Omental fat pad (tissue), 4 donors: ENCODE data around the gene CASS4. TPM values are rescaled to one million over a fixed set of nuclear protein-coding genes. Genes with fewer than 3 reads are reported as not detected.

Experiments
- ATAC-seq: fragments of 150-250 bp; one replicate; pipeline ENCODE4 v1.9.1; 2016; ENCODE audit warnings: mild to moderate bottlenecking, moderate library complexity; ENCODE audit not compliant: low FRiP score
- DNase-seq: peaks from one replicate; pipeline ENCODE4 v3.0.0-alpha.2; 2019; ENCODE audit warnings: low spot score
- total RNA-seq, 4 donors: library from RNA; depleted of rRNA; stranded (reverse); fragments of >200 nt; gene quantifications; one replicate each; pipeline ENCODE4 v1.1.0, GENCODE V29; 2016
- TF ChIP-seq, protein P1 (sequence below), 3 donors: fragments of 450-650 bp; IDR thresholded peaks; one replicate each; pipeline ENCODE4 v1.5.1; 2016 to 2017; ENCODE audit warnings: antibody characterized with exemption in 3 of 3, mild to moderate bottlenecking in 3 of 3, moderate library complexity in 2 of 3

CASS4 gene
- total RNA-seq, 4 donors from 2014 or later, result 3.5 to 10.6 (median 6.0) TPM

DNA sequence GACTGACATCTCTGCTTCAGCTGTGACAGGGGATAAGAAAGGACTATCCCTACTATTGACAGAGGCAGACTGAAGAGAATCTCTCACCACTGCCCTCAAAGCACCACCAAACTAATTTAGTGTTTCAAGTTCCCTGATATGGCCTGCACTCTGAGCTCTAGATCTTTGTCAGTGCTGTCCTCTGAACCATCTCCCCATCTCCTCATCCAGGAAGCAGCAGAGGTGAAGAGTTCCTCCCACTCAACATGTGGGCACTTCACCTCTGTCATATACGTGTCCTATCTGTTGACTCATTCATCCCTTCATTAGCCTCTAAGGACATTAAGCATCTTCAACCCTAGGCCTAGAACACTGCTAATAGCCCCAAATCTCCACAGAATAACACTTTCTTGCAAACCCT, 39.2 kb upstream of the CASS4 start:
- DNase-seq (no peak), ATAC-seq (no peak)
- TF ChIP-seq, protein P1, sequence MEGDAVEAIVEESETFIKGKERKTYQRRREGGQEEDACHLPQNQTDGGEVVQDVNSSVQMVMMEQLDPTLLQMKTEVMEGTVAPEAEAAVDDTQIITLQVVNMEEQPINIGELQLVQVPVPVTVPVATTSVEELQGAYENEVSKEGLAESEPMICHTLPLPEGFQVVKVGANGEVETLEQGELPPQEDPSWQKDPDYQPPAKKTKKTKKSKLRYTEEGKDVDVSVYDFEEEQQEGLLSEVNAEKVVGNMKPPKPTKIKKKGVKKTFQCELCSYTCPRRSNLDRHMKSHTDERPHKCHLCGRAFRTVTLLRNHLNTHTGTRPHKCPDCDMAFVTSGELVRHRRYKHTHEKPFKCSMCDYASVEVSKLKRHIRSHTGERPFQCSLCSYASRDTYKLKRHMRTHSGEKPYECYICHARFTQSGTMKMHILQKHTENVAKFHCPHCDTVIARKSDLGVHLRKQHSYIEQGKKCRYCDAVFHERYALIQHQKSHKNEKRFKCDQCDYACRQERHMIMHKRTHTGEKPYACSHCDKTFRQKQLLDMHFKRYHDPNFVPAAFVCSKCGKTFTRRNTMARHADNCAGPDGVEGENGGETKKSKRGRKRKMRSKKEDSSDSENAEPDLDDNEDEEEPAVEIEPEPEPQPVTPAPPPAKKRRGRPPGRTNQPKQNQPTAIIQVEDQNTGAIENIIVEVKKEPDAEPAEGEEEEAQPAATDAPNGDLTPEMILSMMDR (IDR thresholded peaks at IDR 0.05), result no peak

DNA sequence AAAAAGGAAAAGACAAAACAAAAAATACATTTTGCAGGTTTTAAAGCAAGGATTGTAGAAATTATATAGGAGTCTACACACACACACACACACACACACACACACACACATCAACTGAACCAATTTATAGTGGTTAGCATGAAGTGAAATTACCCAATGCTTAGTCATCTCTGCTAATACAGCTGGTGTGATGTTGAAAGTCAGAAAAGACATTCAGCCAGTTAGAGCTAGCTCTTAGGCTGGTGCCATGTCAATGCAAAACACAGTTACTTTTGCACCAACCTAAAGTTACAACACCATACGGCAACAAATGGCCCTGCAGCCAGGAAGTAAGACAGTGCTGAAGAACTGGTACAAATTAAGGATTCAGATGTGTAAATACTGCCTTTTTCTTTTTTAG, 38.1 kb upstream of the CASS4 start:
- no peak for DNase-seq
- ATAC-seq, result no peak

DNA sequence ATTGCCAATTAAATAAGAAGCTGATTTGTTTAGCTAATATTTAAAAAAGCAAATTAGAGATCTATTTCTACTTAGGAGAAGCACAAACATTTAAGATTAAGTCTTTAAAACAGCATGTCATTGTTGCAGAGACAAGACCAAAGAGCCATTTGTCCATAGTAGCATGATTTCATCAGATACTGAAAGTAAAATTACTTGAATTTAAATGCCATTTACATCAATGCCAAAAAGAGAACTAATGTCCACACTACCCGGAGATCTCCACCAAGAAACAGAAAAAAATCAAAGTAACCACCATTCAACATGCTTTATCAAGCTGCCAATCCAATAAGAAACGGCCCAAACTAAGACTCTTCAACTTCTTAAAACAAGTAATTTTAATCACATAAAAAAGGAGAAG, 35.7 kb upstream of the CASS4 start:
- ATAC-seq (no peak), DNase-seq (no peak)
- TF ChIP-seq, protein P1 (IDR thresholded peaks at IDR 0.05), result no peak

More for the DNA sequence above, 38.1 kb upstream of the CASS4 start:
- TF ChIP-seq, protein P1 (IDR thresholded peaks at IDR 0.05), result no peak

DNA sequence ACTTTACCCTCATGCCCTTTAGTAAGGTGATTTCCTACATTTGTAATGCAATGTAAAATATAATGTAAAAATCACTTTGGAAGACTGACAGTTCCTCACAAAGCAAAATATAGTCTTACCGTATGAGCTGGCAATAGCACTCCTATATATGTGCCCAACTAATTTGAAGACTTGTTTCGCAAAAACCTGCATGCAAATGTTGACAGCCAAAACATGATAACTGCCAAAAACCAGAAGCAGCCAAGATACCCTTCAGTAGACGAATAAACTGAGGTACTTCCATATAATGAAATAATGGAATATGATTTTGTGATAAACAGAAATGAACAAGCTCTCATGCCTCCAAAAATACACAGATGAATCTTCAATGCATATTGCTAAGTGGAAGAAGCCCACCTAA, 33.7 kb upstream of the CASS4 start:
- no peak for DNase-seq
- TF ChIP-seq, protein P1 (IDR thresholded peaks at IDR 0.05), result no peak

DNA sequence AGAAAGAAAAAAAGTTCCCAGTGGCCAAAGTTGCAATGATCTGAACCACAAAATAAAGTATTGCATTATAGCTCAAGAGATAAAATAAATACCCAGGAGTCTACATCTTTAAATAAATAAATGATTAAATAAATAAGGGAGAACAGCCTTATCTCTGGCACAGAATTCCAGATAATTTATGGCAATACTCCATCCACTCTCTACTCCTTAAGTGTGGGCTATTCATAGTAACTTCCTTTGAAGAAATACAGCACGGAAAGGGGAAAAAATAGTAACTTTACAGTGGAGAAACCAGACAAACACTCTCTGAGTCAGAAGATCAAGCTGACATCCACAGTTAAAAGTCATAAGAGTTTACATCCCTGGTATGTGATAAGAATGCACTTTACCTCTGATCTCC, 31.7 kb upstream of the CASS4 start:
- DNase-seq (no peak), ATAC-seq (no peak)
- TF ChIP-seq, protein P1 (IDR thresholded peaks at IDR 0.05), result no peak

More for the DNA sequence above, 33.7 kb upstream of the CASS4 start:
- no peak for ATAC-seq

DNA sequence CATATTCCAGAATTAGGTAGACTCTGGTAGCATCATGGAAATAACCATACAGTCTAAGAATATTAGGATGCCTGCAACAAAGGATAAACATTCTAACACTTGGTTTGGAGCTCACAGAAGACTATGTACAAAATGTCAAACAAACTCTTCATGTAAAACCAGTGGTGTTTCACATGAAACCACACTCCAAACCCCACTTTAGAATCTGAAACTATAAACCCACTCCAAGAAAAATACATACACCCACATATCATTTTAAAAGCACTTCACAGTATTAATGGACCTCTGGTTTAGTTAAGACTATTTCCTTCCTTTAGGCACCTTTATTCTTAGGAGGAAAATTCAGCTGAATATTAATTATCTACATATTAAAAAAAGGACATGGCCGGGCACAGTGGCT, 30.6 kb upstream of the CASS4 start:
- TF ChIP-seq, protein P1 (IDR thresholded peaks at IDR 0.05), result no peak
- ATAC-seq, result no peak
- DNase-seq, result no peak

DNA sequence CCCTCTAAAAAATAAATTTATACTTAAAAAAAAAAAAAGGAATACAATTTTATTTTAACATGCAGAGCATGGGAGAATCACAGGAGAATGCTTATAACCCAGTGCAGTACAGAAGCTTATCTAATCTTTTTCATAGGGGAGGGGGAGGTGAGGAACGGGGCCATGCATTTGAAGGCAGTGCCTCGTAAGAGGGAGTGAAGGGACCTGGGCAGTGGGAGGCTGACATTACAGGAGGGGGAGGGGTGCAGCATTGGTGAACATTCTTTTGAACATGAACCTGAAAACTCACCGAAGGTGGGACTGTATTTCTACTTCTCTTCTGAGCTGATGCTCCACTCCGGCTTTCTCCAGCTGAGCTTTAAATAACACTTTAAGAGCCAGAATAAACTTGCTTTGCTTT, 29.4 kb upstream of the CASS4 start:
- ATAC-seq (no peak), DNase-seq (no peak)

More for the DNA sequence above, 29.4 kb upstream of the CASS4 start:
- TF ChIP-seq, protein P1 (IDR thresholded peaks at IDR 0.05), result no peak
